GM19467 (cell line): ENCODE data around the gene KMT2B.
"Not testable (repeated sequence)": the region's sequence is repeated elsewhere in the genome, so short reads cannot be mapped to it uniquely, and the experiment has no call there.

Experiments used
- ATAC-seq: cut with Tn5 transposase; IDR thresholded peaks from one replicate; pipeline ENCODE4 v1.9.1; 2021; ENCODE audit warnings: mild to moderate bottlenecking, moderate library complexity; ENCODE audit not compliant: unreplicated experiment

Gene KMT2B

GRCh38 chr19:35717665-35718344, at the start of gene KMT2B:
KMT2B (plus strand) TSS chr19:35718003; CDS start chr19:35718019, 16 bp downstream.
- ATAC-seq, result no peak

- ATAC-seq, result no peak
These were observed 48.2 kb upstream of the KMT2B start for GRCh38 chr19:35669566-35669965.

- ATAC-seq, result no peak
These were observed 47.8 kb upstream of the KMT2B start for GRCh38 chr19:35669974-35670373.

GRCh38 chr19:35670686-35671085, 47.1 kb upstream of the KMT2B start:
- ATAC-seq, result no peak

- ATAC-seq, result no peak
These were observed 46.0 kb upstream of the KMT2B start for GRCh38 chr19:35671818-35672217.

- no peak for ATAC-seq
These were observed 44.5 kb upstream of the KMT2B start for GRCh38 chr19:35673121-35673804.

- ATAC-seq, result no peak
These were observed 42.1 kb upstream of the KMT2B start for GRCh38 chr19:35675589-35676140.

- no peak for ATAC-seq
These were observed 28.0 kb upstream of the KMT2B start for GRCh38 chr19:35689836-35690235.

- not testable (repeated sequence) for ATAC-seq
These were observed 26.7 kb upstream of the KMT2B start for GRCh38 chr19:35691106-35691505.

- ATAC-seq, result no peak
These were observed 25.8 kb upstream of the KMT2B start for GRCh38 chr19:35692010-35692409.

- no peak for ATAC-seq
These were observed 24.4 kb upstream of the KMT2B start for GRCh38 chr19:35693422-35693821.

- ATAC-seq, result peak; percentile 85
These were observed 23.8 kb upstream of the KMT2B start for GRCh38 chr19:35693835-35694599.

GRCh38 chr19:35695895-35696422, 21.8 kb upstream of the KMT2B start:
- no peak for ATAC-seq

GRCh38 chr19:35696835-35697234, 21.0 kb upstream of the KMT2B start:
- no peak for ATAC-seq

GRCh38 chr19:35702223-35703012, 15.4 kb upstream of the KMT2B start:
- ATAC-seq, result peak; percentile 89

GRCh38 chr19:35703343-35703742, 14.5 kb upstream of the KMT2B start:
- ATAC-seq, result no peak

- no peak for ATAC-seq
These were observed 13.6 kb upstream of the KMT2B start, which contains the start of gene ZBTB32 for GRCh38 chr19:35704218-35704617. ZBTB32 (plus strand) TSS chr19:35704558; CDS start chr19:35714627, 10,069 bp downstream.

GRCh38 chr19:35708391-35708790, 9.4 kb upstream of the KMT2B start:
- ATAC-seq, result no peak

GRCh38 chr19:35710784-35711723, 6.7 kb upstream of the KMT2B start:
- peak; percentile 37 for ATAC-seq
